Measurements from ENCODE around the gene SASH3.

DNA sequence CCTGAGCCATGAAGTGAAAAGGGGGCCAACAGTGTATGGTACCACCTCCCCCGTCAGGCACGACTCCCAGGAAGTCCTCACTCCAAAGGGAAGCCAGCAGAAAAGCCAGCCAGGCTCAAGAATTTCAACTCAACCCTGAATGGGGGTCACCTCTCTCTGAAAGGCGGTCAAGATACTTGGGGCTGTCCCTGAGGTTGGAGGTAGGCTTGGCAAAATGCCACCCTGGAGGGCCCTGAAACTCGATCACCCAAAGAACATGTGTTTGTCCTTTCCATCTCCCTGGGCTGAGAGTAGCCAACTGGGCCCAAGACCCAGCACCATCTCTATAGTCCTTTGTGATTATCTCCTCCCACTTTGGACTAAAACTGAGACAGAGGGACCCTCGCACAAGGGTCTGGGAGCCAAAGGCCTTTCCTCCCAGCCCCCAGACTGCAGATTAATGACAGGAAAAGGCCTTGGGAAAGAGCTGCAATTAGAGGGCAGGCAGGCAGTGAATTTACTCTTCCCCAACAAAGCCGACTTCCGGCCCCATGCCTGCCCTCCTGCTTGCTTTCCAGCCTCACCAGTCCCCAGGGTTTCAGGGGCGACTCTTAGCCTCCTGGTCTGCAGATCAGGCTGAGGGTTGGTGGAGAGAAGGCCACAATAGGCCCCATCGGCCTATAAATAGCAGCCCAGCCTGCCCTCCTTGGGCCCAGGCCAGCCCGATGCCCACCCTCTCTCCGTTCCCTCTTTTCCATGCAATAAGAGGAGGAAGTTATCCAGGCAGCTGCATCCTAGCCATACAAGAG, 5.6 kb downstream of the SASH3 start:
- no peak for TF ChIP-seq TOX (CRISPR knock-in tag; IDR thresholded peaks at IDR 0.05; ENCODE audit: borderline replicate concordance)
- TF ChIP-seq ZFP30 (CRISPR knock-in tag; IDR thresholded peaks at IDR 0.05), result no peak
- no peak for TF ChIP-seq ZFP3 (CRISPR knock-in tag; IDR thresholded peaks at IDR 0.05)
- TF ChIP-seq, protein P1, sequence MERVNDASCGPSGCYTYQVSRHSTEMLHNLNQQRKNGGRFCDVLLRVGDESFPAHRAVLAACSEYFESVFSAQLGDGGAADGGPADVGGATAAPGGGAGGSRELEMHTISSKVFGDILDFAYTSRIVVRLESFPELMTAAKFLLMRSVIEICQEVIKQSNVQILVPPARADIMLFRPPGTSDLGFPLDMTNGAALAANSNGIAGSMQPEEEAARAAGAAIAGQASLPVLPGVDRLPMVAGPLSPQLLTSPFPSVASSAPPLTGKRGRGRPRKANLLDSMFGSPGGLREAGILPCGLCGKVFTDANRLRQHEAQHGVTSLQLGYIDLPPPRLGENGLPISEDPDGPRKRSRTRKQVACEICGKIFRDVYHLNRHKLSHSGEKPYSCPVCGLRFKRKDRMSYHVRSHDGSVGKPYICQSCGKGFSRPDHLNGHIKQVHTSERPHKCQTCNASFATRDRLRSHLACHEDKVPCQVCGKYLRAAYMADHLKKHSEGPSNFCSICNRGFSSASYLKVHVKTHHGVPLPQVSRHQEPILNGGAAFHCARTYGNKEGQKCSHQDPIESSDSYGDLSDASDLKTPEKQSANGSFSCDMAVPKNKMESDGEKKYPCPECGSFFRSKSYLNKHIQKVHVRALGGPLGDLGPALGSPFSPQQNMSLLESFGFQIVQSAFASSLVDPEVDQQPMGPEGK (CRISPR knock-in tag; IDR thresholded peaks at IDR 0.05; ENCODE audit: borderline replicate concordance), result no peak
- TF ChIP-seq OSR1 (CRISPR knock-in tag; IDR thresholded peaks at IDR 0.05), result no peak
- TF ChIP-seq, protein P2, sequence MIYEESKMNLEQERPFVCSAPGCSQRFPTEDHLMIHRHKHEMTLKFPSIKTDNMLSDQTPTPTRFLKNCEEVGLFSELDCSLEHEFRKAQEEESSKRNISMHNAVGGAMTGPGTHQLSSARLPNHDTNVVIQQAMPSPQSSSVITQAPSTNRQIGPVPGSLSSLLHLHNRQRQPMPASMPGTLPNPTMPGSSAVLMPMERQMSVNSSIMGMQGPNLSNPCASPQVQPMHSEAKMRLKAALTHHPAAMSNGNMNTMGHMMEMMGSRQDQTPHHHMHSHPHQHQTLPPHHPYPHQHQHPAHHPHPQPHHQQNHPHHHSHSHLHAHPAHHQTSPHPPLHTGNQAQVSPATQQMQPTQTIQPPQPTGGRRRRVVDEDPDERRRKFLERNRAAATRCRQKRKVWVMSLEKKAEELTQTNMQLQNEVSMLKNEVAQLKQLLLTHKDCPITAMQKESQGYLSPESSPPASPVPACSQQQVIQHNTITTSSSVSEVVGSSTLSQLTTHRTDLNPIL (CRISPR knock-in tag; IDR thresholded peaks at IDR 0.05; ENCODE audit: low read depth), result no peak
- TF ChIP-seq ESRRG (CRISPR knock-in tag; IDR thresholded peaks at IDR 0.05), result no peak
- TF ChIP-seq ARNTL (CRISPR knock-in tag; IDR thresholded peaks at IDR 0.05; ENCODE audit: borderline replicate concordance, low read depth), result no peak
- TF ChIP-seq CSDC2 (CRISPR knock-in tag; IDR thresholded peaks at IDR 0.05), result no peak
- TF ChIP-seq, protein P3, sequence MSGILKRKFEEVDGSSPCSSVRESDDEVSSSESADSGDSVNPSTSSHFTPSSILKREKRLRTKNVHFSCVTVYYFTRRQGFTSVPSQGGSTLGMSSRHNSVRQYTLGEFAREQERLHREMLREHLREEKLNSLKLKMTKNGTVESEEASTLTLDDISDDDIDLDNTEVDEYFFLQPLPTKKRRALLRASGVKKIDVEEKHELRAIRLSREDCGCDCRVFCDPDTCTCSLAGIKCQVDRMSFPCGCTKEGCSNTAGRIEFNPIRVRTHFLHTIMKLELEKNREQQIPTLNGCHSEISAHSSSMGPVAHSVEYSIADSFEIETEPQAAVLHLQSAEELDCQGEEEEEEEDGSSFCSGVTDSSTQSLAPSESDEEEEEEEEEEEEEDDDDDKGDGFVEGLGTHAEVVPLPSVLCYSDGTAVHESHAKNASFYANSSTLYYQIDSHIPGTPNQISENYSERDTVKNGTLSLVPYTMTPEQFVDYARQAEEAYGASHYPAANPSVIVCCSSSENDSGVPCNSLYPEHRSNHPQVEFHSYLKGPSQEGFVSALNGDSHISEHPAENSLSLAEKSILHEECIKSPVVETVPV (CRISPR knock-in tag; IDR thresholded peaks at IDR 0.05), result no peak
- TF ChIP-seq BACH2 (CRISPR knock-in tag; IDR thresholded peaks at IDR 0.05; ENCODE audit: borderline replicate concordance), result no peak
- no peak for TF ChIP-seq ZC3H10 (CRISPR knock-in tag; IDR thresholded peaks at IDR 0.05)
- no peak for TF ChIP-seq ZNF565 (CRISPR knock-in tag; conservative IDR thresholded peaks at IDR 0.05; ENCODE audit: low read depth)
- TF ChIP-seq, protein P4, sequence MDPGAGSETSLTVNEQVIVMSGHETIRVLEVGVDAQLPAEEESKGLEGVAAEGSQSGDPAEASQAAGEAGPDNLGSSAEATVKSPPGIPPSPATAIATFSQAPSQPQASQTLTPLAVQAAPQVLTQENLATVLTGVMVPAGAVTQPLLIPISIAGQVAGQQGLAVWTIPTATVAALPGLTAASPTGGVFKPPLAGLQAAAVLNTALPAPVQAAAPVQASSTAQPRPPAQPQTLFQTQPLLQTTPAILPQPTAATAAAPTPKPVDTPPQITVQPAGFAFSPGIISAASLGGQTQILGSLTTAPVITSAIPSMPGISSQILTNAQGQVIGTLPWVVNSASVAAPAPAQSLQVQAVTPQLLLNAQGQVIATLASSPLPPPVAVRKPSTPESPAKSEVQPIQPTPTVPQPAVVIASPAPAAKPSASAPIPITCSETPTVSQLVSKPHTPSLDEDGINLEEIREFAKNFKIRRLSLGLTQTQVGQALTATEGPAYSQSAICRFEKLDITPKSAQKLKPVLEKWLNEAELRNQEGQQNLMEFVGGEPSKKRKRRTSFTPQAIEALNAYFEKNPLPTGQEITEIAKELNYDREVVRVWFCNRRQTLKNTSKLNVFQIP (CRISPR knock-in tag; IDR thresholded peaks at IDR 0.05; ENCODE audit: borderline replicate concordance, low read depth), result no peak
